H1 (cell line): ENCODE measurements around the gene MANSC4. TPM values are rescaled to one million over a fixed set of nuclear protein-coding genes. Genes with fewer than 3 reads are reported as not detected.

ENCODE experiments used
- CTCF ChIA-PET: fragments of 300-600 bp; sonication (Branson Sonifier 250); formaldehyde crosslinking; loops from one replicate; lab custom pipeline; 2021; ENCODE audit not compliant: partially characterized antibody; lab: Charles Lee
- POLR2A ChIA-PET: fragments of 300-600 bp; sonication (Branson Sonifier 250); formaldehyde crosslinking; loops from one replicate; lab custom pipeline; 2021; ENCODE audit warnings: inconsistent platforms; ENCODE audit not compliant: partially characterized antibody; lab: Charles Lee
- DNase-seq, 2 experiments: peaks; one replicate each; pipeline versions ENCODE4 v3.0.0 to v3.0.0-alpha.2; 2010 to 2022; ENCODE audit warnings: low spot score in 2 of 2, low read depth in 1 of 2, mixed read lengths in 1 of 2
- FAIRE-seq: peaks from 2 replicates; lab custom pipeline; 2011; peaks lifted over from hg19 to GRCh38; lab: Jason Lieb, UNC
- H2AFZ ChIP-seq: 2 replicates; pipeline ENCODE4 v1.8.1; 2012; ENCODE audit warnings: low read length, inconsistent platforms
- H2AK5ac ChIP-seq: 2 replicates; pipeline ENCODE4 v1.6.1; 2013; ENCODE audit warnings: low read depth, low read length
- H2BK120ac ChIP-seq: replicated peaks from 2 replicates; pipeline ENCODE3; 2013; ENCODE audit warnings: low read depth, low read length, inconsistent platforms
- H2BK12ac ChIP-seq: 2 replicates; pipeline ENCODE4 v1.6.1; 2013; ENCODE audit warnings: low read depth, low read length
- H2BK15ac ChIP-seq: 2 replicates; pipeline ENCODE4 v1.6.1; 2013; ENCODE audit warnings: low read length
- H2BK20ac ChIP-seq: 2 replicates; pipeline ENCODE4 v1.6.1; 2013; ENCODE audit warnings: low read length
- H2BK5ac ChIP-seq: 2 replicates; pipeline ENCODE4 v1.6.1; 2013; ENCODE audit warnings: low read depth, low read length
- H3K14ac ChIP-seq: 2 replicates; pipeline ENCODE4 v1.6.1; 2013; ENCODE audit warnings: inconsistent platforms; ENCODE audit not compliant: insufficient read length
- H3K18ac ChIP-seq: 2 replicates; pipeline ENCODE4 v1.6.1; 2013; ENCODE audit warnings: low read length; ENCODE audit errors: extremely low read depth
- H3K23ac ChIP-seq: 2 replicates; pipeline ENCODE4 v1.6.1; 2013; ENCODE audit warnings: inconsistent platforms; ENCODE audit not compliant: insufficient read length
- H3K23me2 ChIP-seq: 2 replicates; pipeline ENCODE4 v1.6.1; 2013; ENCODE audit warnings: low read depth, low read length
- H3K27ac ChIP-seq: 2 replicates; pipeline ENCODE4 v1.6.1; 2011; ENCODE audit warnings: low read depth, low read length, inconsistent platforms
- H3K27me3 ChIP-seq, 4 experiments: replicated peaks in 1 of 4; 1 replicate in 1 of 4; 2 replicates in 3 of 4; pipeline versions ENCODE4 v1.6.1 to v1.8.1; 2011 to 2013; ENCODE audit warnings: low read length in 3 of 4, mild to moderate bottlenecking in 3 of 4, inconsistent platforms in 2 of 4, mixed read lengths in 2 of 4, moderate library complexity in 1 of 4; ENCODE audit not compliant: control insufficient read depth in 3 of 4, insufficient read depth in 3 of 4; ENCODE audit errors: extremely low read depth in 1 of 4
- H3K36me3 ChIP-seq, 4 experiments: 2 replicates each; pipeline versions ENCODE4 v1.6.1 to v1.8.1; 2011 to 2013; ENCODE audit warnings: mild to moderate bottlenecking in 4 of 4, low read length in 3 of 4, moderate library complexity in 2 of 4, control low read depth in 1 of 4, inconsistent platforms in 1 of 4; ENCODE audit not compliant: insufficient read depth in 4 of 4, control insufficient read depth in 2 of 4
- H3K4ac ChIP-seq: replicated peaks from 2 replicates; pipeline ENCODE3; 2013; ENCODE audit warnings: low read length, low read depth, mixed read lengths, inconsistent platforms; ENCODE audit not compliant: insufficient read length
- H3K4me1 ChIP-seq, 4 experiments: replicated peaks in 1 of 4; 1 replicate in 1 of 4; 2 replicates in 3 of 4; pipeline versions ENCODE4 v1.6.1 to v1.8.1; 2011 to 2013; ENCODE audit warnings: low read length in 3 of 4, inconsistent platforms in 2 of 4, mixed read lengths in 1 of 4; ENCODE audit not compliant: insufficient read depth in 4 of 4, control insufficient read depth in 3 of 4
- H3K4me2 ChIP-seq, 2 experiments: 2 replicates each; pipeline versions ENCODE4 v1.6.1 to v1.8.1; 2011 to 2013; ENCODE audit warnings: low read depth in 2 of 2, low read length in 2 of 2, control low read depth in 1 of 2, inconsistent platforms in 1 of 2, mild to moderate bottlenecking in 1 of 2; ENCODE audit not compliant: insufficient read depth in 1 of 2
- H3K4me3 ChIP-seq, 4 experiments: fragments of 200-600, 300-600 bp in 1 of 4; sonication (generic), shearing (Covaris generic), sonication (Bioruptor Twin) in 1 of 4; 2 replicates each; pipeline versions ENCODE4 v1.5.1 to v1.8.1; 2011 to 2016; ENCODE audit warnings: low read length in 4 of 4, low read depth in 3 of 4, control low read depth in 2 of 4, inconsistent platforms in 2 of 4, mild to moderate bottlenecking in 2 of 4, mixed read lengths in 1 of 4, moderate library complexity in 1 of 4; ENCODE audit not compliant: insufficient read depth in 2 of 4; ENCODE audit errors: extremely low read depth in 1 of 4
- H3K56ac ChIP-seq: replicated peaks from 2 replicates; pipeline ENCODE3; 2013; ENCODE audit warnings: low read depth, mild to moderate bottlenecking, mixed read lengths, low read length, inconsistent platforms; ENCODE audit not compliant: insufficient read length
- H3K79me1 ChIP-seq: 2 replicates; pipeline ENCODE4 v1.6.1; 2013; ENCODE audit warnings: low read depth, low read length, control low read depth
- H3K79me2 ChIP-seq, 2 experiments: 2 replicates each; pipeline versions ENCODE4 v1.6.1 to v1.8.1; 2012 to 2013; ENCODE audit warnings: low read length in 2 of 2, mild to moderate bottlenecking in 2 of 2, inconsistent platforms in 1 of 2; ENCODE audit not compliant: insufficient read depth in 2 of 2, control insufficient read depth in 1 of 2
- H3K9ac ChIP-seq, 4 experiments: replicated peaks in 1 of 4; 1 replicate in 1 of 4; 2 replicates in 3 of 4; pipeline versions ENCODE4 v1.6.1 to v1.8.1; 2011 to 2013; ENCODE audit warnings: low read depth in 3 of 4, low read length in 3 of 4, control low read depth in 2 of 4, mild to moderate bottlenecking in 2 of 4, moderate library complexity in 2 of 4, inconsistent platforms in 1 of 4; ENCODE audit errors: extremely low read depth in 1 of 4
- H3K9me3 ChIP-seq, 2 experiments: 2 replicates each; pipeline versions ENCODE4 v1.6.1 to v1.8.1; 2012 to 2013; ENCODE audit warnings: mild to moderate bottlenecking in 2 of 2, moderate library complexity in 2 of 2, control low read depth in 1 of 2, inconsistent platforms in 1 of 2, low read depth in 1 of 2, low read length in 1 of 2, mixed read lengths in 1 of 2; ENCODE audit not compliant: insufficient read depth in 2 of 2
- H4K20me1 ChIP-seq, 2 experiments: replicated peaks in 1 of 2; 2 replicates each; pipeline versions ENCODE3 to v1.8.1; 2011 to 2013; ENCODE audit warnings: inconsistent platforms in 2 of 2, low read length in 2 of 2, mild to moderate bottlenecking in 1 of 2; ENCODE audit not compliant: insufficient read depth in 2 of 2, control insufficient read depth in 1 of 2
- H4K5ac ChIP-seq: 2 replicates; pipeline ENCODE4 v1.6.1; 2013; ENCODE audit warnings: low read length, low read depth, mixed read lengths, inconsistent platforms; ENCODE audit not compliant: insufficient read length
- H4K8ac ChIP-seq: 2 replicates; pipeline ENCODE4 v1.8.0; 2013; ENCODE audit warnings: mild to moderate bottlenecking, moderate library complexity, low read length, inconsistent platforms; ENCODE audit not compliant: insufficient read depth; ENCODE audit errors: extremely low read depth
- H4K91ac ChIP-seq: replicated peaks from 2 replicates; pipeline ENCODE3; 2013; ENCODE audit warnings: low read length, mixed read lengths, inconsistent platforms; ENCODE audit not compliant: insufficient read length
- ATF2 ChIP-seq: IDR thresholded peaks from 2 replicates; pipeline ENCODE4 v1.6.1; 2012; ENCODE audit warnings: low read length, inconsistent platforms
- CBX8 ChIP-seq: fragments of 300-800, 300-1000 bp; sonication (generic); IDR thresholded peaks from 2 replicates; pipeline ENCODE4 v1.7.1; 2016; ENCODE audit warnings: low read depth, low read length, borderline replicate concordance
- EGR1 ChIP-seq: IDR thresholded peaks from 2 replicates; pipeline ENCODE4 v1.6.1; 2011; ENCODE audit warnings: low read depth, low read length, borderline replicate concordance
- HDAC2 ChIP-seq, 2 experiments: fragments of 300-600 bp in 1 of 2; sonication (generic) in 1 of 2; IDR thresholded peaks; 2 replicates each; pipeline ENCODE4 v1.6.1; 2011 to 2012; ENCODE audit warnings: low read depth in 2 of 2, low read length in 2 of 2, mild to moderate bottlenecking in 2 of 2, moderate library complexity in 2 of 2, borderline replicate concordance in 1 of 2, inconsistent platforms in 1 of 2
- KDM5A ChIP-seq: fragments of 200-600 bp; IDR thresholded peaks from 2 replicates; pipeline ENCODE4 v1.7.1; 2012; ENCODE audit warnings: mild to moderate bottlenecking, low read length, inconsistent platforms, mixed read lengths
- POLR2AphosphoS5 ChIP-seq: IDR thresholded peaks from 2 replicates; pipeline ENCODE4 v1.6.1; 2011; ENCODE audit warnings: low read depth, low read length
- RAD21 ChIP-seq, 2 experiments: IDR thresholded peaks in 1 of 2; conservative IDR thresholded peaks in 1 of 2; 2 replicates each; pipeline ENCODE4 v1.6.1; 2011; ENCODE audit warnings: low read depth in 2 of 2, low read length in 2 of 2, improper control_type of control experiment in 1 of 2, inconsistent platforms in 1 of 2, mild to moderate bottlenecking in 1 of 2, moderate library complexity in 1 of 2
- RBBP5 ChIP-seq: IDR thresholded peaks from 2 replicates; pipeline ENCODE4 v1.7.1; 2012; ENCODE audit warnings: low read depth, mild to moderate bottlenecking, inconsistent platforms, low read length, moderate library complexity, borderline replicate concordance
- SIN3A ChIP-seq, 2 experiments: IDR thresholded peaks in 1 of 2; conservative IDR thresholded peaks in 1 of 2; 2 replicates each; pipeline ENCODE4 v1.6.1; 2011 to 2012; ENCODE audit warnings: low read length in 2 of 2, improper control_type of control experiment in 1 of 2, low read depth in 1 of 2, mild to moderate bottlenecking in 1 of 2
- SIRT6 ChIP-seq: IDR thresholded peaks from one replicate; pipeline ENCODE4 v1.7.1; 2012; ENCODE audit warnings: low read length, inconsistent platforms
- SIX5 ChIP-seq: IDR thresholded peaks from 2 replicates; pipeline ENCODE4 v1.6.1; 2011; ENCODE audit warnings: mild to moderate bottlenecking, low read depth, low read length
- TBP ChIP-seq: IDR thresholded peaks from 2 replicates; pipeline ENCODE4 v1.6.1; 2011; ENCODE audit warnings: low read depth, low read length, improper control_type of control experiment
- YY1 ChIP-seq: IDR thresholded peaks from 2 replicates; pipeline ENCODE4 v1.6.1; 2011; ENCODE audit warnings: low read depth, mild to moderate bottlenecking, low read length
- WGBS, 2 experiments: shearing (Covaris generic) in 1 of 2; methylation state at CpG; one replicate each; pipeline versions ENCODE4 v1.1.6 to v1.1.7; 2013 to 2015; ENCODE audit warnings: low lambda C conversion rate in 2 of 2, mixed read lengths in 2 of 2, inconsistent platforms in 1 of 2, low coverage in 1 of 2, missing lambda C conversion rate in 1 of 2; ENCODE audit not compliant: insufficient replicate concordance in 2 of 2, insufficient coverage in 1 of 2, insufficient read length in 1 of 2; ENCODE audit errors: extremely low coverage in 1 of 2, missing lambda C conversion rate in 1 of 2; 5-methylcytosine and 5-hydroxymethylcytosine counted together
- polyA plus RNA-seq, 7 experiments: library from polyadenylated mRNA; depleted of rRNA in 3 of 7; stranded (reverse) in 5 of 7; unstranded in 2 of 7; fragments of >200 nt in 5 of 7; fragments of 200-250 nt in 2 of 7; gene quantifications; 1 replicate in 5 of 7; 2 replicates in 1 of 7; 4 replicates in 1 of 7; pipeline versions ENCODE4 v1.2.1 to v1.2.3, GENCODE V29; 2011 to 2013; ENCODE audit warnings: missing spikeins in 2 of 7, mixed read lengths in 2 of 7
- total RNA-seq: library from RNA; stranded (reverse); fragmentation: NEBNext Ultra II Directional; extraction: Animal tissue kit (Norgen Biotek cat#: 25700); gene quantifications from 2 replicates; pipeline ENCODE4 v1.2.1, GENCODE V29; 2021

Gene MANSC4
- total and polyA plus RNA-seq, 2 of the 8 experiments (the other 6 are each of a cell fraction or from before 2014, with no cell fraction given), result not detected

- Histone ChIP-seq H2AK5ac (no peak overlapping the region), H2BK12ac (no peak overlapping the region), H3K56ac (no peak overlapping the region), H2BK5ac (no peak overlapping the region), H3K27me3 (no peaks in the 10 kb centered on the region), H4K8ac (no peak overlapping the region), H4K20me1 (no peaks in the 10 kb centered on the region), H3K4me2 (no peak overlapping the region), H3K23me2 (no peaks in the 10 kb centered on the region), H3K9me3 (no peaks in the 10 kb centered on the region), H2BK20ac (no peak overlapping the region), H3K18ac (no peak overlapping the region), H3K27ac (no peak overlapping the region), H4K5ac (no peak overlapping the region), H3K4ac (no peak overlapping the region), H3K79me2 (no peaks in the 10 kb centered on the region), H3K14ac (no peak overlapping the region), H3K4me3 (no peak overlapping the region), H3K4me1 (no peaks in the 10 kb centered on the region), H2BK15ac (no peak overlapping the region), H2BK120ac (no peak overlapping the region), H3K9ac (no peak overlapping the region), H2AFZ (no peak overlapping the region), H3K79me1 (no peaks in the 10 kb centered on the region), H4K91ac (no peak overlapping the region), H3K36me3 (no peaks in the 10 kb centered on the region), H3K23ac (no peak overlapping the region)
- FAIRE-seq (no peak), DNase-seq (no peak)
- ChIA-PET POLR2A (no interaction called here), CTCF (interaction anchor here (2.5 kb wide), 1 partner anchor 95 kb away, joined by 9 read pairs; no protein-coding TSS in a partner anchor)
- WGBS, 2 experiments, result 93% methylated on average over 3 of the region's 3 CpGs; no CpG with 5 or more reads in 1 of the 2 experiments
- no peak for TF ChIP-seq POLR2AphosphoS5
- no peak for TF ChIP-seq RAD21 (IDR thresholded peaks at IDR 0.05 in 1 of 2, conservative IDR thresholded peaks at IDR 0.05 in 1 of 2; ENCODE audit: low read depth in 2 of 2, low read length in 2 of 2)
- no peak for TF ChIP-seq RBBP5
- TF ChIP-seq SIX5, result no peak
- TF ChIP-seq SIN3A (conservative IDR thresholded peaks at IDR 0.05 in 1 of 2, IDR thresholded peaks at IDR 0.05 in 1 of 2; ENCODE audit: low read depth in 1 of 2, low read length in 2 of 2), result no peak
- no peak for TF ChIP-seq SIRT6
- no peak for TF ChIP-seq EGR1
- no peak for TF ChIP-seq ATF2
- TF ChIP-seq YY1, result no peak
- TF ChIP-seq CBX8, result no peak
- TF ChIP-seq KDM5A, result no peak
- TF ChIP-seq TBP, result no peak
- TF ChIP-seq HDAC2 (IDR thresholded peaks at IDR 0.05; ENCODE audit: borderline replicate concordance in 1 of 2, low read depth in 2 of 2, low read length in 2 of 2), result no peak
Measured at GRCh38 chr12:27828196-27828595, 48.2 kb upstream of the MANSC4 start.
